Peyer's patch (tissue), 4 donors: ENCODE data around the gene MYRIP. TPM values are rescaled to one million over a fixed set of nuclear protein-coding genes. Genes with fewer than 3 reads are reported as not detected.

Source experiments
- DNase-seq, 3 donors: peaks; one replicate each; pipeline ENCODE4 v3.0.0-alpha.2; 2017 to 2019
- H3K27ac ChIP-seq, 4 donors: fragments of 200-600 bp; sonication (generic); one replicate each; pipeline ENCODE4 v1.5.1; 2016 to 2019
- H3K27me3 ChIP-seq, 2 donors: fragments of 200-600 bp; sonication (generic); one replicate each; pipeline ENCODE4 v1.5.1; 2019
- H3K36me3 ChIP-seq, 3 donors: fragments of 200-600 bp; sonication (generic); one replicate each; pipeline ENCODE4 v1.5.1; 2016 to 2019
- H3K4me1 ChIP-seq, 4 donors: fragments of 200-600 bp; sonication (generic); one replicate each; pipeline ENCODE4 v1.5.1; 2016 to 2019
- H3K4me3 ChIP-seq, 4 donors: fragments of 200-600 bp; sonication (generic); 1 replicate in 3 of 4; 2 replicates in 1 of 4; pipeline ENCODE4 v1.5.1; 2016 to 2019; ENCODE audit warnings: mild to moderate bottlenecking in 1 of 4
- H3K9me3 ChIP-seq, 4 donors: fragments of 200-600 bp; sonication (generic); one replicate each; pipeline ENCODE4 v1.5.1; 2016 to 2019; ENCODE audit warnings: mild to moderate bottlenecking in 1 of 4
- POLR2A ChIP-seq, 2 donors: fragments of 450-650 bp; IDR thresholded peaks; one replicate each; pipeline ENCODE4 v1.5.1; 2017; ENCODE audit warnings: antibody characterized with exemption in 2 of 2, mild to moderate bottlenecking in 2 of 2, moderate library complexity in 2 of 2
- total RNA-seq, 4 donors: library from RNA; depleted of rRNA; stranded (reverse); fragments of >200 nt; gene quantifications; one replicate each; pipeline ENCODE4 v1.1.0, GENCODE V29; 2016
- TF ChIP-seq, protein P1 (sequence below), 6 experiments: fragments of 450-650 bp in 4 of 6; fragments of 200-600 bp in 2 of 6; sonication (generic) in 1 of 6; IDR thresholded peaks; one replicate each; pipeline ENCODE4 v1.5.1; 2017 to 2019; ENCODE audit warnings: antibody characterized with exemption in 6 of 6, mild to moderate bottlenecking in 3 of 6, moderate library complexity in 1 of 6

The MYRIP gene
- total RNA-seq, 4 donors from 2014 or later = 6.0 to 12.4 (median 8.3) TPM

DNA sequence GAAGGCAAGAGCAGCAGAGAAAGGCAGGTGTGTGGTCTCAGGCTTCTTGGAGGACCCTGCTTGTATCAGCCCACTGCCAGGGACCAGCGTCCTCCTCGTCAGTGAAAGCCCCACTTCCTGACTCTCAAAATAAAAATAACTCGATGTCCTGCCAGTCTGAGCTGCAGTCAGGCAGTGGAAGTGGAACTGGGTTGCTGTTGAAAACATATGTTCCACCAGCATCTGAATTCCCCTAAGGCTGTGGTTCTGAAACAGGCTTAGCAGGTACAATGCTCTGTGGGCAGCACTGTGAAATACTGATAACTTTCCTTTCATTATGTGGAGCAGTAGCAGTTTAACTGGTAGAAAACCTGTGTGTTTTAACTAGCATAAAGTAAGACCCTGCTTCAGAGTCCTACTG lies 378.5 kb downstream of the MYRIP start:
- DNase-seq = no peak
- H3K4me1 ChIP-seq = no peaks in the 10 kb centered on the region
- no peak for TF ChIP-seq POLR2A (IDR thresholded peaks at IDR 0.05)
- TF ChIP-seq, protein P1, sequence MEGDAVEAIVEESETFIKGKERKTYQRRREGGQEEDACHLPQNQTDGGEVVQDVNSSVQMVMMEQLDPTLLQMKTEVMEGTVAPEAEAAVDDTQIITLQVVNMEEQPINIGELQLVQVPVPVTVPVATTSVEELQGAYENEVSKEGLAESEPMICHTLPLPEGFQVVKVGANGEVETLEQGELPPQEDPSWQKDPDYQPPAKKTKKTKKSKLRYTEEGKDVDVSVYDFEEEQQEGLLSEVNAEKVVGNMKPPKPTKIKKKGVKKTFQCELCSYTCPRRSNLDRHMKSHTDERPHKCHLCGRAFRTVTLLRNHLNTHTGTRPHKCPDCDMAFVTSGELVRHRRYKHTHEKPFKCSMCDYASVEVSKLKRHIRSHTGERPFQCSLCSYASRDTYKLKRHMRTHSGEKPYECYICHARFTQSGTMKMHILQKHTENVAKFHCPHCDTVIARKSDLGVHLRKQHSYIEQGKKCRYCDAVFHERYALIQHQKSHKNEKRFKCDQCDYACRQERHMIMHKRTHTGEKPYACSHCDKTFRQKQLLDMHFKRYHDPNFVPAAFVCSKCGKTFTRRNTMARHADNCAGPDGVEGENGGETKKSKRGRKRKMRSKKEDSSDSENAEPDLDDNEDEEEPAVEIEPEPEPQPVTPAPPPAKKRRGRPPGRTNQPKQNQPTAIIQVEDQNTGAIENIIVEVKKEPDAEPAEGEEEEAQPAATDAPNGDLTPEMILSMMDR (IDR thresholded peaks at IDR 0.05) = no peak

DNA sequence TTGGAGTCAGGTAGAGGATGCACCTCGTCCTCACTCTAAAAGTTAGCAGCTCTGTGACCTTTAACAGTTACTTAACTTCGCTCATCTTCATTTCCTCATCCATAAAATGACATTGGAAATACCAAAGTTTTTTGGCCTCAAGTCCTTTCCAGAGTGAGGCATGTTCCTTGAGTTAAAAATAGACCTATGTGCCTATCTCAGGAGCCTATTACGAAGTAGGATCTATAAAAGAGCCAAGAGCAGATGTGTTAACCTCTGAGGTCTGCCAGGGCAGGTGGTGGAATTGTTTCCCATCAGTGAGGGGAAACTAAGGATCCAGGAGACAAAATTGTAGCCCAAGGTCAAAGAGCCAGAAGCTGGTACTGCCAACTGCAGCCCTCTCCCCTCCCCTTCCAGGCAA lies 379.7 kb downstream of the MYRIP start:
- TF ChIP-seq POLR2A (IDR thresholded peaks at IDR 0.05) = no peak
- TF ChIP-seq, protein P1 (IDR thresholded peaks at IDR 0.05) = no peak
- Histone ChIP-seq H3K9me3 (no peaks in the 10 kb centered on the region), H3K36me3 (no peaks in the 10 kb centered on the region), H3K27ac (no peak overlapping the region), H3K27me3 (no peaks in the 10 kb centered on the region), H3K4me1 (no peaks in the 10 kb centered on the region), H3K4me3 (no peak overlapping the region)
- no peak for DNase-seq

More for the DNA sequence above, 378.5 kb downstream of the MYRIP start:
- H3K4me3 ChIP-seq = no peak overlapping the region
- H3K9me3 ChIP-seq = no peaks in the 10 kb centered on the region
- no peaks in the 10 kb centered on the region for H3K36me3 ChIP-seq
- H3K27me3 ChIP-seq = no peaks in the 10 kb centered on the region
- no peak overlapping the region for H3K27ac ChIP-seq

DNA sequence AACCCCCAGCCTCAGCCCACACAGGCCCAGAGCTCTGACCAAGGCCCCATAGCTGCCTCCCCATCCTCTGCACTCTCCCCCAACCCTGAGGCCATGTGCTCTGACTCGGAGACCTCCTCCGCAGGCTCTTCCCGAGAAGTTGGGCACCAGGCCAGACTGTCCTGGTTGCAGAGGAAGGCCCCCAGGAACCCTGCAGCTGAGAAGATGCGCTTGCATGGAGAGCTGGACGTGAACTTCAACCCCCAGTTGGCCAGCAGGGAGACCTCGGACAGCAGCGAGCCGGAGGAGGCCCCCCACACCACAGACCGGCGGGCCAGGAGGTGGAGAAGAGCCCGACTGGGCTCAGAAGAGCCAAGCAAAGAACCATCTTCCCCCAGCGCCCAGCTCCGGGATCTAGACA lies 380.6 kb downstream of the MYRIP start:
- Histone ChIP-seq H3K4me3 (no peak overlapping the region), H3K9me3 (no peaks in the 10 kb centered on the region), H3K36me3 (no peaks in the 10 kb centered on the region), H3K27ac (no peak overlapping the region), H3K27me3 (no peaks in the 10 kb centered on the region), H3K4me1 (no peaks in the 10 kb centered on the region)
- no peak for DNase-seq
- TF ChIP-seq, protein P1 (IDR thresholded peaks at IDR 0.05) = no peak
- TF ChIP-seq POLR2A (IDR thresholded peaks at IDR 0.05) = no peak

DNA sequence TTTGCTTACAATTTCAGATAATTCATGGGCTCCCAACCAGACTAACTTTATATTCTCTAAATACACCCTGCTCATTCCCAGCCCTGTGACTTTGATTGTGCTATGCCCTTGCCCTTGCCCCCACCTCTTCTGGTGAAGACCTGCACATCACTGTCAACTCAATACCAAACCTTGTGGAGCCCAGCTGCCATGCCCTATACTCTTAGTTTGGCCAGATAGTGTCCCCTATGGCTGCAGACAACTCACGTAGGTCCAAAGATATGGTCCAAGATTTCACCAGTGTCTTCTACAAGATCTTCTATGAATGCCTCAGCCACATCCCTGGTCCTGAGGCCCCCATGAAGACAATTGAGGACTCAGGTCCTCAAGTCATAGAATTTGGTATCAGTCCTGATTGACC lies 381.8 kb downstream of the MYRIP start:
- no peaks in the 10 kb centered on the region for H3K9me3 ChIP-seq
- no peak for TF ChIP-seq POLR2A (IDR thresholded peaks at IDR 0.05)
- TF ChIP-seq, protein P1 (IDR thresholded peaks at IDR 0.05) = no peak
- no peaks in the 10 kb centered on the region for H3K4me1 ChIP-seq

DNA sequence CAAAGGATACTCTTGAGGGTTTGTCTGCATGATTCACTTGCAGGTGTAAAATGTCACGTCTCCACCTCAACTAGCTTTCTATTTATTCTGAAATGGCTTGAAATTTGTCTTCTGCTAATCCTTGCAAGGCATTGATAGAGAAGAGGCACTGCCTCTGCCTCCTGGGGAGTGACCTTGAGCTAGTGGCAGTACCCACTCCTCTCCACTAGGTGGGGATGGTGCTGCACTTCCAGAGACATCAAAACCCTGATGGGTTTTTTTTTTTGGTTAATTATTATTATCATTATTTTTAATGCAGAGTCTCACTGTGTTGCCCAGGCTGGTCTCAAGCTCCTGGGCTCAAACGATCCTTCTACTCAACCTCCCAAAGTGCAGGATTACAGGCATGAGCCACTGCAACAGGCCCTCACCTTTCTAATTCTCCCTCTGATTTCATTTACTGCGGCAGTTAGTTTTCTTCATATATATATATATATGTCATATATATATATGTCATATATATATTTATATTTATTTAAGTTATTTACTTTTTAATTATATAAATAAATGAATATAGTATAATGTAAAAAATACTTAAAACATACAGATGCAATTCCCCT lies 382.5 kb downstream of the MYRIP start:
- no peaks in the 10 kb centered on the region for H3K36me3 ChIP-seq
- H3K27ac ChIP-seq = no peak overlapping the region
- no peaks in the 10 kb centered on the region for H3K4me1 ChIP-seq
- H3K9me3 ChIP-seq = no peaks in the 10 kb centered on the region
- DNase-seq = peak in 2 of 3 donors; percentile 44 to 86
- no peaks in the 10 kb centered on the region for H3K27me3 ChIP-seq
- H3K4me3 ChIP-seq = no peak overlapping the region
- TF ChIP-seq POLR2A (IDR thresholded peaks at IDR 0.05) = no peak
- TF ChIP-seq, protein P1 (IDR thresholded peaks at IDR 0.05) = peak; percentile 51 to 89 (median 80)

More for the DNA sequence above, 381.8 kb downstream of the MYRIP start:
- Histone ChIP-seq H3K27ac (no peak overlapping the region), H3K36me3 (no peaks in the 10 kb centered on the region), H3K27me3 (no peaks in the 10 kb centered on the region), H3K4me3 (no peak overlapping the region)
- no peak for DNase-seq

DNA sequence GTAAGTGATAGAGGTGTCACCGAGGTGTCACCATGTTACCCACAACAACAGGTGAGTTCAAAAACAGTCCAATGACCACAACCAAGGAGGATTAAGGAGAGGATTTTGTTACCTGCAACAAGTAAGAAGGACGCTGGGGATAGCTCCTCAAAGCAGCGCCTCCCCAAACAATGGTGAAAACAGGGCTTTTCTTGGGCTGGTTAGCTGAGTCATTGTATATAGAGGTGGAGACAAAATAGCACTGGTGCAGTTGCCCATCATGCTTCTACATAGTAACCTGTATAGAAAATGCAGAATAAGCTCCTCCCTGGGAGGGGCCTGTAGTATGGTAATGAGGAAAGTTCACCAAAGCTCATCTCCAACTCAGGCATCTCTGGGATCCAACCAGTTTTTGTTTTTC lies 383.2 kb downstream of the MYRIP start:
- H3K4me3 ChIP-seq = no peak overlapping the region
- H3K9me3 ChIP-seq = no peaks in the 10 kb centered on the region
- no peak for TF ChIP-seq POLR2A (IDR thresholded peaks at IDR 0.05)
- TF ChIP-seq, protein P1 (IDR thresholded peaks at IDR 0.05) = no peak
- H3K27ac ChIP-seq = no peak overlapping the region
- H3K36me3 ChIP-seq = no peaks in the 10 kb centered on the region
- H3K4me1 ChIP-seq = no peaks in the 10 kb centered on the region
- no peak for DNase-seq
- no peaks in the 10 kb centered on the region for H3K27me3 ChIP-seq
